ENCODE measurements around the gene GLDN. TPM values are rescaled to one million over a fixed set of nuclear protein-coding genes. Genes with fewer than 3 reads are reported as not detected.
A peak's percentile ranks its signal among the peaks of the same experiment; 100 is the strongest.

The GLDN gene
- total RNA-seq, 4 donors from 2014 or later, result 2.2 to 9.9 (median 4.3) TPM

GRCh38 chr15:51303462-51303980 lies 37.9 kb upstream of the GLDN start:
- H3K27ac ChIP-seq (replicated peaks in 1 of 4), result no peak overlapping the region
- TF ChIP-seq POLR2A (IDR thresholded peaks at IDR 0.05; ENCODE audit: low read depth) (no peak), CTCF (IDR thresholded peaks at IDR 0.05) (no peak), POLR2AphosphoS5 (IDR thresholded peaks at IDR 0.05) (no peak), EP300 (IDR thresholded peaks at IDR 0.05) (no peak)
- no peaks in the 10 kb centered on the region for H3K9me3 ChIP-seq
- intact Hi-C loops (cut with DNase I), result no loop called here
- peaks cover 3 to 31% (median 20%) of the 10 kb centered on the region in 4 donors for H3K4me1 ChIP-seq
- no peak overlapping the region for H3K4me3 ChIP-seq
- no peak for DNase-seq (ENCODE audit: extremely low spot score)
- no peaks in the 10 kb centered on the region for H3K27me3 ChIP-seq
- H3K36me3 ChIP-seq, result no peaks in the 10 kb centered on the region
- WGBS, result 75% methylated on average over 2 of the region's 2 CpGs

- intact Hi-C loops (cut with DNase I), result no loop called here
- H3K36me3 ChIP-seq, result no peaks in the 10 kb centered on the region
These were observed 34.1 kb upstream of the GLDN start for GRCh38 chr15:51307325-51307724.

GRCh38 chr15:51307811-51308210 lies 33.6 kb upstream of the GLDN start:
- TF ChIP-seq POLR2AphosphoS5 (IDR thresholded peaks at IDR 0.05) (no peak), EP300 (IDR thresholded peaks at IDR 0.05) (no peak), POLR2A (IDR thresholded peaks at IDR 0.05; ENCODE audit: low read depth) (no peak), CTCF (IDR thresholded peaks at IDR 0.05) (no peak)
- 83% methylated on average over 3 of the region's 3 CpGs for WGBS
- Histone ChIP-seq H3K27me3 (no peaks in the 10 kb centered on the region), H3K36me3 (no peaks in the 10 kb centered on the region), H3K4me1 (peaks cover 4 to 34% (median 13%) of the 10 kb centered on the region in 4 donors), H3K9me3 (no peaks in the 10 kb centered on the region), H3K4me3 (no peak overlapping the region), H3K27ac (replicated peaks in 1 of 4) (no peak overlapping the region)
- DNase-seq (ENCODE audit: extremely low spot score), result no peak
- intact Hi-C loops (cut with DNase I), result no loop called here

More at GRCh38 chr15:51307325-51307724, 34.1 kb upstream of the GLDN start:
- no peak for DNase-seq (ENCODE audit: extremely low spot score)
- H3K9me3 ChIP-seq, result no peaks in the 10 kb centered on the region
- peaks cover 4 to 34% (median 12%) of the 10 kb centered on the region in 4 donors for H3K4me1 ChIP-seq
- no peaks in the 10 kb centered on the region for H3K27me3 ChIP-seq
- no peak overlapping the region for H3K4me3 ChIP-seq
- WGBS, result 78% methylated on average over 3 of the region's 3 CpGs
- no peak overlapping the region for H3K27ac ChIP-seq (replicated peaks in 1 of 4)
- TF ChIP-seq POLR2AphosphoS5 (IDR thresholded peaks at IDR 0.05) (no peak), EP300 (IDR thresholded peaks at IDR 0.05) (no peak), CTCF (IDR thresholded peaks at IDR 0.05) (no peak), POLR2A (IDR thresholded peaks at IDR 0.05; ENCODE audit: low read depth) (no peak)

- 69% methylated on average over 2 of the region's 2 CpGs for WGBS
- no peak for DNase-seq (ENCODE audit: extremely low spot score)
- TF ChIP-seq POLR2A (IDR thresholded peaks at IDR 0.05; ENCODE audit: low read depth) (no peak), POLR2AphosphoS5 (IDR thresholded peaks at IDR 0.05) (no peak)
- Histone ChIP-seq H3K4me1 (peaks cover 4 to 34% (median 14%) of the 10 kb centered on the region in 4 donors), H3K4me3 (no peak overlapping the region), H3K9me3 (no peaks in the 10 kb centered on the region), H3K27ac (replicated peaks in 1 of 4) (peak overlapping the region in 1 of 4 donors; percentile 22), H3K36me3 (no peaks in the 10 kb centered on the region), H3K27me3 (no peaks in the 10 kb centered on the region)
- intact Hi-C loops (cut with DNase I), result no loop called here
These were observed 31.4 kb upstream of the GLDN start for GRCh38 chr15:51310064-51310463.

GRCh38 chr15:51311510-51311909 lies 29.9 kb upstream of the GLDN start:
- no peak for DNase-seq (ENCODE audit: extremely low spot score)
- H3K9me3 ChIP-seq, result no peaks in the 10 kb centered on the region
- no peak overlapping the region for H3K27ac ChIP-seq (replicated peaks in 1 of 4)
- H3K36me3 ChIP-seq, result no peaks in the 10 kb centered on the region
- no peak overlapping the region for H3K4me3 ChIP-seq
- peaks cover 4 to 34% (median 14%) of the 10 kb centered on the region in 4 donors for H3K4me1 ChIP-seq
- intact Hi-C loops (cut with DNase I), result no loop called here
- no peaks in the 10 kb centered on the region for H3K27me3 ChIP-seq
- TF ChIP-seq POLR2AphosphoS5 (IDR thresholded peaks at IDR 0.05) (no peak), CTCF (IDR thresholded peaks at IDR 0.05) (no peak), POLR2A (IDR thresholded peaks at IDR 0.05; ENCODE audit: low read depth) (no peak), EP300 (IDR thresholded peaks at IDR 0.05) (no peak)
- WGBS, result 62% methylated on average over 2 of the region's 2 CpGs
